ENCODE results near the gene EMX1.

The EMX1 gene

GRCh38 chr2:72942881-72943418 is 25.6 kb downstream of the EMX1 start:
- DNase-seq (ENCODE audit: low read depth in 2 of 2) = no peak

GRCh38 chr2:72943540-72944395 is 26.4 kb downstream of the EMX1 start:
- DNase-seq (ENCODE audit: low read depth in 2 of 2) = no peak

GRCh38 chr2:72944804-72945449 is 27.6 kb downstream of the EMX1 start:
- DNase-seq (ENCODE audit: low read depth in 2 of 2) = no peak

GRCh38 chr2:72945450-72946019 is 28.2 kb downstream of the EMX1 start:
- DNase-seq (ENCODE audit: low read depth in 2 of 2) = no peak

- DNase-seq (ENCODE audit: low read depth in 2 of 2) = no peak
These were observed 29.1 kb downstream of the EMX1 start for GRCh38 chr2:72946466-72946865.

GRCh38 chr2:72947952-72948830 is 30.9 kb downstream of the EMX1 start:
- no peak for DNase-seq (ENCODE audit: low read depth in 2 of 2)

- DNase-seq (ENCODE audit: low read depth in 2 of 2) = no peak
These were observed 31.7 kb downstream of the EMX1 start for GRCh38 chr2:72949045-72949444.

- DNase-seq (ENCODE audit: low read depth in 2 of 2) = no peak
These were observed 32.3 kb downstream of the EMX1 start for GRCh38 chr2:72949642-72950041.

GRCh38 chr2:72950558-72951255 is 33.4 kb downstream of the EMX1 start:
- no peak for DNase-seq (ENCODE audit: low read depth in 2 of 2)

GRCh38 chr2:72951303-72952095 is 34.2 kb downstream of the EMX1 start:
- DNase-seq (ENCODE audit: low read depth in 2 of 2) = no peak

GRCh38 chr2:72952110-72952823 is 34.9 kb downstream of the EMX1 start:
- DNase-seq (ENCODE audit: low read depth in 2 of 2) = no peak

GRCh38 chr2:72952961-72953360 is 35.6 kb downstream of the EMX1 start:
- DNase-seq (ENCODE audit: low read depth in 2 of 2) = no peak

- DNase-seq (ENCODE audit: low read depth in 2 of 2) = no peak
These were observed 36.2 kb downstream of the EMX1 start for GRCh38 chr2:72953528-72953927.

- DNase-seq (ENCODE audit: low read depth in 2 of 2) = no peak
These were observed 36.7 kb downstream of the EMX1 start for GRCh38 chr2:72953976-72954375.

GRCh38 chr2:72954376-72955227 is 37.3 kb downstream of the EMX1 start:
- no peak for DNase-seq (ENCODE audit: low read depth in 2 of 2)

- DNase-seq (ENCODE audit: low read depth in 2 of 2) = no peak
These were observed 38.1 kb downstream of the EMX1 start for GRCh38 chr2:72955228-72956049.

- no peak for DNase-seq (ENCODE audit: low read depth in 2 of 2)
These were observed 38.7 kb downstream of the EMX1 start for GRCh38 chr2:72956050-72956395.

GRCh38 chr2:72956936-72957335 is 39.6 kb downstream of the EMX1 start:
- no peak for DNase-seq (ENCODE audit: low read depth in 2 of 2)
